Tracheal epithelial cell (primary cell): Measurements from ENCODE around the gene ZKSCAN4. TPM values are rescaled to one million over a fixed set of nuclear protein-coding genes. Genes with fewer than 3 reads are reported as not detected.

Experiments used
- total RNA-seq: library from RNA; depleted of rRNA; stranded (reverse); fragments of >200 nt; gene quantifications from 2 replicates; pipeline ENCODE4 v1.2.1, GENCODE V29; 2014

The ZKSCAN4 gene
- 4.6 and 7.0 TPM in 2 replicates for total RNA-seq

GRCh38 chr6:28252009-28252975 lies at the start of gene ZKSCAN4:
TSS of gene ZKSCAN4 (minus strand) at chr6:28252269. CDS start at chr6:28251980, 289 bp downstream.

GRCh38 chr6:28281288-28282064 lies 29.4 kb upstream of the ZKSCAN4 start, which contains the start of gene PGBD1:
TSS of gene PGBD1 (plus strand) at chr6:28281572. CDS start at chr6:28283814, 2,242 bp downstream.

GRCh38 chr6:28266962-28267694 lies 15.1 kb upstream of the ZKSCAN4 start, which contains the start of gene ZSCAN26:
TSS of gene ZSCAN26 (plus strand) at chr6:28267143. CDS start at chr6:28271920, 4,777 bp downstream.

GRCh38 chr6:28258877-28259777 lies 7.1 kb upstream of the ZKSCAN4 start, which contains the start of gene NKAPL:
TSS of gene NKAPL (plus strand) at chr6:28259297. CDS start at chr6:28259372, 75 bp downstream.

GRCh38 chr6:28225056-28225834 lies 26.8 kb downstream of the ZKSCAN4 start, which contains the start of gene ZSCAN9:
TSS of gene ZSCAN9 (plus strand) at chr6:28225275. CDS start at chr6:28227085, 1,810 bp downstream.

Other genes starting within 250 kb of the ZKSCAN4 start
- gene ZNF165, start 171.7 kb downstream of the ZKSCAN4 start, total RNA-seq: 2.3 and 4.3 TPM in 2 replicates
- gene ZSCAN16, start 127.7 kb downstream of the ZKSCAN4 start, total RNA-seq: 3.8 and 4.3 TPM in 2 replicates
- gene ZKSCAN8, start 110.4 kb downstream of the ZKSCAN4 start, total RNA-seq: 6.7 and 7.7 TPM in 2 replicates
- 7.7 and 8.7 TPM in 2 replicates for gene ZSCAN9, start 27.0 kb downstream of the ZKSCAN4 start, total RNA-seq
- gene NKAPL, start 7.0 kb upstream of the ZKSCAN4 start, total RNA-seq: 0.21 and 0.48 TPM in 2 replicates
- 7.9 and 8.7 TPM in 2 replicates for gene ZSCAN26, start 14.9 kb upstream of the ZKSCAN4 start, total RNA-seq
- gene PGBD1, start 29.3 kb upstream of the ZKSCAN4 start, total RNA-seq: 2.8 and 3.6 TPM in 2 replicates
- 9.6 and 11.8 TPM in 2 replicates for gene ZSCAN31, start 83.9 kb upstream of the ZKSCAN4 start, total RNA-seq
- gene ZKSCAN3, start 97.7 kb upstream of the ZKSCAN4 start, total RNA-seq: 3.1 and 4.5 TPM in 2 replicates
- 4.3 and 6.2 TPM in 2 replicates for gene ZSCAN12, start 147.5 kb upstream of the ZKSCAN4 start, total RNA-seq
- 1.1 and 1.9 TPM in 2 replicates for gene ZSCAN23, start 191.2 kb upstream of the ZKSCAN4 start, total RNA-seq